SH-SY5Y (cell line): ENCODE results near the gene HMCES.

ENCODE experiments used
- GATA2 ChIP-seq: IDR thresholded peaks from 2 replicates; pipeline ENCODE4 v1.6.1; 2011; ENCODE audit warnings: mild to moderate bottlenecking, low read depth, low read length
- GATA3 ChIP-seq: IDR thresholded peaks from 2 replicates; pipeline ENCODE4 v1.6.1; 2011; ENCODE audit warnings: low read depth, mild to moderate bottlenecking, low read length, moderate library complexity

- TF ChIP-seq GATA2 (no peak), GATA3 (no peak)
Observed at GRCh38 chr3:129324855-129325254, 46.2 kb downstream of the HMCES start.
